ENCODE measurements around the gene IL17C.
A peak's percentile ranks its signal among the peaks of the same experiment; 100 is the strongest.

The IL17C gene

GRCh38 chr16:88640498-88641247, 2.3 kb downstream of the IL17C start:
- TF ChIP-seq CTCF (IDR thresholded peaks at IDR 0.05; ENCODE audit: insufficient read depth, low read length, poor library complexity, severe bottlenecking) (no peak), EZH2phosphoT487 (conservative IDR thresholded peaks at IDR 0.05; ENCODE audit: low read length) (0 out of 2 replicates have a peak, but pooled peaks have one; percentile 11)
- H3K4me2 ChIP-seq (ENCODE audit: low read depth, low read length, poor library complexity, severe bottlenecking) = no peak overlapping the region
- no peak overlapping the region for H3K27ac ChIP-seq (ENCODE audit: low read depth, low read length)

GRCh38 chr16:88642881-88643643, 4.7 kb downstream of the IL17C start:
- Histone ChIP-seq H3K36me3 (ENCODE audit: low read length) (no peaks in the 10 kb centered on the region), H4K20me1 (ENCODE audit: low read depth, low read length) (no peaks in the 10 kb centered on the region; the same call in 1 of the 2 replicates)
- TF ChIP-seq CTCF (IDR thresholded peaks at IDR 0.05; ENCODE audit: insufficient read depth, low read length, poor library complexity, severe bottlenecking) (no peak), EZH2phosphoT487 (conservative IDR thresholded peaks at IDR 0.05; ENCODE audit: low read length) (no peak)

More at GRCh38 chr16:88640498-88641247, 2.3 kb downstream of the IL17C start:
- Histone ChIP-seq H3K36me3 (ENCODE audit: low read length) (no peaks in the 10 kb centered on the region), H3K79me2 (ENCODE audit: insufficient read depth, low read length) (no peaks in the 10 kb centered on the region), H3K9me2 (replicated peaks; ENCODE audit: insufficient read depth, low read length) (no peaks in the 10 kb centered on the region), H3F3A (ENCODE audit: insufficient read depth) (peaks cover 11% of the 10 kb centered on the region), H4K20me1 (ENCODE audit: low read depth, low read length) (no peaks in the 10 kb centered on the region; the same call in 1 of the 2 replicates), H2AFZ (ENCODE audit: low read depth, low read length, severe bottlenecking) (no peak overlapping the region), H3K4me3 (ENCODE audit: insufficient read depth, low read length, poor library complexity, severe bottlenecking) (no peak overlapping the region), H3K9ac (ENCODE audit: low read length) (no peak overlapping the region), H3K27me3 (ENCODE audit: low read length) (no peaks in the 10 kb centered on the region), H3K9me3 (ENCODE audit: insufficient read depth, low read length) (peaks cover 14% of the 10 kb centered on the region; the same call in 1 of the 2 replicates)

GRCh38 chr16:88643644-88643932, 5.2 kb downstream of the IL17C start:
- no peak overlapping the region for H3K4me2 ChIP-seq (ENCODE audit: low read depth, low read length, poor library complexity, severe bottlenecking)
- no peak for TF ChIP-seq EZH2phosphoT487 (conservative IDR thresholded peaks at IDR 0.05; ENCODE audit: low read length)
- TF ChIP-seq CTCF (IDR thresholded peaks at IDR 0.05; ENCODE audit: insufficient read depth, low read length, poor library complexity, severe bottlenecking) = no peak
- H4K20me1 ChIP-seq (ENCODE audit: low read depth, low read length) = no peaks in the 10 kb centered on the region; the same call in 1 of the 2 replicates
- H3K9ac ChIP-seq (ENCODE audit: low read length) = no peak overlapping the region
- no peak overlapping the region for H3K27ac ChIP-seq (ENCODE audit: low read depth, low read length)
- H3K79me2 ChIP-seq (ENCODE audit: insufficient read depth, low read length) = peaks cover 6% of the 10 kb centered on the region
- H3K9me3 ChIP-seq (ENCODE audit: insufficient read depth, low read length) = peaks cover 4% of the 10 kb centered on the region; the same call in 1 of the 2 replicates
- H3K36me3 ChIP-seq (ENCODE audit: low read length) = no peaks in the 10 kb centered on the region
- no peaks in the 10 kb centered on the region for H3K9me2 ChIP-seq (replicated peaks; ENCODE audit: insufficient read depth, low read length)
- no peaks in the 10 kb centered on the region for H3K27me3 ChIP-seq (ENCODE audit: low read length)
- H3K4me3 ChIP-seq (ENCODE audit: insufficient read depth, low read length, poor library complexity, severe bottlenecking) = no peak overlapping the region
- no peak overlapping the region for H2AFZ ChIP-seq (ENCODE audit: low read depth, low read length, severe bottlenecking)
- peaks cover under 1% of the 10 kb centered on the region; the same call in 1 of the 2 replicates for H3F3A ChIP-seq (ENCODE audit: insufficient read depth)

More at GRCh38 chr16:88642881-88643643, 4.7 kb downstream of the IL17C start:
- peaks cover 6% of the 10 kb centered on the region for H3F3A ChIP-seq (ENCODE audit: insufficient read depth)
- H3K4me2 ChIP-seq (ENCODE audit: low read depth, low read length, poor library complexity, severe bottlenecking) = no peak overlapping the region
- H3K9me3 ChIP-seq (ENCODE audit: insufficient read depth, low read length) = peaks cover 9% of the 10 kb centered on the region; the same call in 1 of the 2 replicates
- H3K9ac ChIP-seq (ENCODE audit: low read length) = no peak overlapping the region
- no peaks in the 10 kb centered on the region for H3K27me3 ChIP-seq (ENCODE audit: low read length)
- H2AFZ ChIP-seq (ENCODE audit: low read depth, low read length, severe bottlenecking) = no peak overlapping the region
- peaks cover 1% of the 10 kb centered on the region for H3K79me2 ChIP-seq (ENCODE audit: insufficient read depth, low read length)
- H3K27ac ChIP-seq (ENCODE audit: low read depth, low read length) = no peak overlapping the region
- no peak overlapping the region for H3K4me3 ChIP-seq (ENCODE audit: insufficient read depth, low read length, poor library complexity, severe bottlenecking)
- no peaks in the 10 kb centered on the region for H3K9me2 ChIP-seq (replicated peaks; ENCODE audit: insufficient read depth, low read length)

All from SU-DHL-6 (cell line).